GM10266 (cell line): ENCODE data around the gene MMD2.

Experiments used
- DNase-seq: peaks from one replicate; pipeline ENCODE4 v3.0.0; 2012; ENCODE audit errors: extremely low spot score
- TF ChIP-seq, protein P1 (sequence below): IDR thresholded peaks from 2 replicates; pipeline ENCODE4 v1.5.1; 2012; ENCODE audit warnings: mild to moderate bottlenecking, low read depth; ENCODE audit not compliant: control insufficient read depth, insufficient read depth; ENCODE audit errors: missing control alignments

Gene MMD2

GRCh38 chr7:4873071-4873944 lies 85.7 kb downstream of the MMD2 start:
- TF ChIP-seq, protein P1, sequence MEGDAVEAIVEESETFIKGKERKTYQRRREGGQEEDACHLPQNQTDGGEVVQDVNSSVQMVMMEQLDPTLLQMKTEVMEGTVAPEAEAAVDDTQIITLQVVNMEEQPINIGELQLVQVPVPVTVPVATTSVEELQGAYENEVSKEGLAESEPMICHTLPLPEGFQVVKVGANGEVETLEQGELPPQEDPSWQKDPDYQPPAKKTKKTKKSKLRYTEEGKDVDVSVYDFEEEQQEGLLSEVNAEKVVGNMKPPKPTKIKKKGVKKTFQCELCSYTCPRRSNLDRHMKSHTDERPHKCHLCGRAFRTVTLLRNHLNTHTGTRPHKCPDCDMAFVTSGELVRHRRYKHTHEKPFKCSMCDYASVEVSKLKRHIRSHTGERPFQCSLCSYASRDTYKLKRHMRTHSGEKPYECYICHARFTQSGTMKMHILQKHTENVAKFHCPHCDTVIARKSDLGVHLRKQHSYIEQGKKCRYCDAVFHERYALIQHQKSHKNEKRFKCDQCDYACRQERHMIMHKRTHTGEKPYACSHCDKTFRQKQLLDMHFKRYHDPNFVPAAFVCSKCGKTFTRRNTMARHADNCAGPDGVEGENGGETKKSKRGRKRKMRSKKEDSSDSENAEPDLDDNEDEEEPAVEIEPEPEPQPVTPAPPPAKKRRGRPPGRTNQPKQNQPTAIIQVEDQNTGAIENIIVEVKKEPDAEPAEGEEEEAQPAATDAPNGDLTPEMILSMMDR, result no peak
- no peak for DNase-seq

DNA sequence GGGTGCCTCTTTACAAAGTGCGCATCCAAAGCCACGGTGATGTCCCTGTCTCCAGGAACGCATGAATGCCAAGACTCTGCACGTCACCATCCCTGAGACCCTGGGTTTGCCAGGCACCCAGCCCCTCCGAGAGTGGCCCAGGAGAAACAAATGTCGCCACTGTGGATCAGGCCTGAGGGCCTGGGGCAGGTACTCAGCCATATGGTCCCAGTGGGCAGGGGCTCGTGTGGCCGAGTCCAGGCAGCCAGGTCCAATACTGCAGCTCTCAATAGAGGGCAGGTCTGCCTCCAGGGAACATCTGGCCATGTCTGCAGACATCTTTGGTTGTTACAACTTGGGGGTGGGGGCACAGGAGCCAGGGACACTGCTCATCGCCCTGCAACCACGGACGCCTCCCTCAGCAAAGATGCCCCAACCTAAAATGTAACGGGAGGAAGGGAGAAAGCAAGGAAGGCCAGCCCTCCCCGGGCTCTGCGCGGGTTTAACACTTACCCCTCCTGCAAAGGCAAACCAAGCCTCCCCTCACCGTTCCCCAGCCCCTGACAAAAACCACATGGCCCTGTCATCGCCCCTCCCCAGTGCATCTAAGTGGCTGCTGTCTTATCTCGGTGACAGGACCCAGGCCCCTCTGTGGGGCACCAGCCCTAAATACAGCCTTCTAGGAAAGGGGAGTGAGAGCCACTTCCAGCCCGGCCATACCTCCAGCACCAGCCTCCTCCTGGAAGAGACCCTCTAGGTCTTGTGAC lies 86.9 kb downstream of the MMD2 start:
- TF ChIP-seq, protein P1, result no peak
- DNase-seq, result no peak

- no peak for DNase-seq
- TF ChIP-seq, protein P1, result no peak
These were observed 87.8 kb downstream of the MMD2 start for GRCh38 chr7:4871056-4871680.

- no peak for DNase-seq
- TF ChIP-seq, protein P1, result no peak
These were observed 90.5 kb downstream of the MMD2 start for GRCh38 chr7:4868493-4868892.

DNA sequence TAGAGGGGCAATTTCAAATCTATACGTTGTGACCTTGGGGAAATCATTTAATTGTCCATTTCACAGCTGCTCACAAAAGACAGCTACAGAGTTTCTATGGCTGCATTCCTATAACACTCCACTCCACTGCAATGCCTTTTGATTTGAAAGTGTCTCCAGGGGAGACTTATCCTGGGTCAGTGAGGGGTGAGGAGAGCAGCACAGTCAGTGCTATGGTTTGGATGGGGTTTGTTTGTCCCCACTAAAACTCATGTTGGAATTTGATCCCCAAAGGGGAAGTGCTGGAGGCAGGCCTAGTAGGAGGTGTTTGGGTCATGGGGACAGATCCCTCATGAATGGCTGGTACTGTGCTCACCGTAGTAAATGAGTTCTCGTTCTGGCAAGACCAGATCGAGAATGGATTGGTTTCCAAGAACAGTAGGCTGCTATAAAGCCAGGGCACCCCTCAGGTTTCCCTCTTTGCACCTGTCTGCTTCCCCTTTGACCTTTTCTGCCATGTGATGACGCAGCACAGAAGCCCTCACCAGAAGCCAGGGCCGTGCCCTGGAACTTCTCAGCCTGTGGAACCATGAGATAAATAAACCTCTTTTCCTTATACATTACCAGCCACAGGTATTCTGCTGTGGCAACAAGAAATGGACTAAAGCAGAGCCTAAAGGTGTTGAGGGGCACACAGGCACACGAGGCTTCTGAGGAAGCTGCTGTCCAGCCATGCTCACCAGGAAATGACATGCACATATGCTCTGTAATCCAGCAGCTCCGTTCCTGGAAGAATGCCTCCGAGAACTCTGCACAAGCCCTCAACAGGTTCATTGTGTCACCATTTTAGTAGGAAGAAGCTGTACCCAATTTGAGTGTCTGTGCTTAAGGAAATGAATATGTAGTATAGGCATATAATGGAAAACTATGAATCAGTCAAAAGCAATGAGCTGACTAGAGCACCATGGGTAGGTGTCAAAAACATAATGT lies 92.2 kb downstream of the MMD2 start:
- no peak for DNase-seq
- TF ChIP-seq, protein P1, result no peak

DNA sequence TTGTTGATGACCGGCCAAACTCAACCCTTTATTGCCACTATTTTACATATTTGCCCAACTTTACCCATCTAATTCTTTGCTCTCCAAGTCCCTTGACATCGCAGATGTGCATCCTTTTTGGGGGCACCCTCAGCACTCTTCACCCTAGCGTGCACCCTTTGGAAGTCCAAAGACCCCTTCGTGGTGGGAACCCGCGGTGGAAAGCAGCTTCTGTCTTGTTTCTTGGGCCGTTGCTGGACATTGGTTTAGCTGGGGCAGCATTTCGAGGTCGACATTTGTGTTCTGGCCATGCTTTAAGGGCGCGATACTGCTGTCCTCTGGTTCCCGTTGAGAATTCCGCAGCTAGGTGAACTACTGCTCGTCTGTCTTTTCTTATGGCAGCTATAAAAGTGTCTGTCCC lies 96.8 kb downstream of the MMD2 start:
- DNase-seq, result no peak

More for the DNA sequence above, 96.8 kb downstream of the MMD2 start:
- TF ChIP-seq, protein P1, result no peak
